Lung (tissue), 14 donors: ENCODE results near the gene CD8B. TPM values are rescaled to one million over a fixed set of nuclear protein-coding genes. Genes with fewer than 3 reads are reported as not detected.
A peak's percentile ranks its signal among the peaks of the same experiment; 100 is the strongest.
"Not testable (repeated sequence)": the region's sequence is repeated elsewhere in the genome, so short reads cannot be mapped to it uniquely, and the experiment has no call there.

Experiments
- ATAC-seq: fragments of 200-7000 bp; cut with Tn5 transposase; one replicate; pipeline ENCODE4 v1.9.1; 2020; ENCODE audit warnings: moderate number of reproducible peaks; ENCODE audit not compliant: insufficient read depth, low FRiP score
- DNase-seq, 3 donors: peaks; one replicate each; pipeline ENCODE4 v3.0.0-alpha.2; 2013 to 2017
- H3K27ac ChIP-seq, 2 donors: one replicate each; pipeline ENCODE4 v1.5.1; 2013; ENCODE audit warnings: mild to moderate bottlenecking in 2 of 2, moderate library complexity in 2 of 2, control low read depth in 1 of 2, inconsistent platforms in 1 of 2, low read depth in 1 of 2, low read length in 1 of 2
- H3K27me3 ChIP-seq, 3 donors: one replicate each; pipeline ENCODE4 v1.5.1; 2013; ENCODE audit warnings: low read length in 2 of 3; ENCODE audit not compliant: control insufficient read depth in 3 of 3, insufficient read depth in 3 of 3
- H3K36me3 ChIP-seq, 4 donors: one replicate each; pipeline ENCODE4 v1.5.1; 2013; ENCODE audit warnings: low read length in 4 of 4, mild to moderate bottlenecking in 1 of 4, moderate library complexity in 1 of 4; ENCODE audit not compliant: control insufficient read depth in 4 of 4, insufficient read depth in 4 of 4
- H3K4me1 ChIP-seq, 5 donors: one replicate each; pipeline ENCODE4 v1.5.1; 2013; ENCODE audit warnings: low read length in 5 of 5, mild to moderate bottlenecking in 2 of 5, moderate library complexity in 1 of 5; ENCODE audit not compliant: control insufficient read depth in 5 of 5, insufficient read depth in 5 of 5
- H3K4me3 ChIP-seq: one replicate; pipeline ENCODE4 v1.5.1; 2013; ENCODE audit warnings: mild to moderate bottlenecking, control low read depth, moderate library complexity
- H3K9ac ChIP-seq, 2 donors: one replicate each; pipeline ENCODE4 v1.5.1; 2013; ENCODE audit warnings: low read length in 2 of 2, control low read depth in 1 of 2; ENCODE audit not compliant: insufficient read depth in 1 of 2
- H3K9me3 ChIP-seq, 4 donors: one replicate each; pipeline ENCODE4 v1.5.1; 2013; ENCODE audit warnings: low read length in 3 of 4, mild to moderate bottlenecking in 1 of 4, moderate library complexity in 1 of 4; ENCODE audit not compliant: control insufficient read depth in 4 of 4, insufficient read depth in 3 of 4
- WGBS, 2 donors: extraction: QIAGEN DNeasy Blood & Tissue Kit; methylation state at CpG; one replicate each; pipeline ENCODE4 v1.1.7; 2013; 5-methylcytosine and 5-hydroxymethylcytosine counted together
- long read RNA-seq, 5 donors: transcript quantifications; one replicate each; lab custom pipeline, GENCODE V29; 2026
- polyA plus RNA-seq, 2 donors: library from polyadenylated mRNA; stranded (reverse); fragments of 200-250 nt; gene quantifications; one replicate each; pipeline ENCODE4 v1.2.1, GENCODE V29; 2013
- total RNA-seq, 2 donors: library from RNA; depleted of rRNA in 1 of 2; stranded (reverse); fragments of >200 nt in 1 of 2; gene quantifications; one replicate each; pipeline ENCODE4 v1.2.1, GENCODE V29; 2014 to 2021
- donor health status: Bipolar disorder and iron deficiency.
- donor health status: healthy.
- donor health status: DM: yes; HTN: yes; CAD: no.

Gene CD8B
- total RNA-seq (under 1 TPM; 0.28 to 0.77 TPM), polyA plus RNA-seq (1 to 10 TPM; 1.5 to 2.1 TPM)
- long read RNA-seq, donor 1 = 0 reads
- long read RNA-seq, donor 2 = 0 reads
- long read RNA-seq, donor 3 = 0 reads
- long read RNA-seq, donor 4 = 0 reads
- long read RNA-seq, donor 5 = 0 reads

GRCh38 chr2:86861628-86862379 is at the start of gene CD8B:
CD8B (minus strand) TSS chr2:86861886; CDS start chr2:86861865, 21 bp downstream.
- ATAC-seq, H3K27ac ChIP-seq, H3K27me3 ChIP-seq, H3K9me3 ChIP-seq, H3K4me1 ChIP-seq, H3K4me3 ChIP-seq, H3K36me3 ChIP-seq, H3K9ac ChIP-seq: not testable (repeated sequence)
- 3 to 4% methylated on average over 32 to 50 of the region's 55 CpGs for WGBS, 2 donors
- DNase-seq = peak in 1 of 3 donors; percentile 7

GRCh38 chr2:86905868-86906267 is 44.2 kb upstream of the CD8B start:
- not testable (repeated sequence) for H3K4me3 ChIP-seq, H3K4me1 ChIP-seq, H3K27ac ChIP-seq, ATAC-seq, H3K27me3 ChIP-seq, DNase-seq, H3K36me3 ChIP-seq, H3K9ac ChIP-seq, H3K9me3 ChIP-seq
- no CpG with 5 or more reads among the region's 1 CpG for WGBS, 2 donors

- not testable (repeated sequence) for H3K9me3 ChIP-seq, H3K4me3 ChIP-seq, H3K9ac ChIP-seq, H3K4me1 ChIP-seq, H3K36me3 ChIP-seq, H3K27ac ChIP-seq, H3K27me3 ChIP-seq, ATAC-seq
- peak; percentile 9 to 20 (median 14) for DNase-seq
- 62 to 79% methylated on average over 4 of the region's 4 CpGs for WGBS, 2 donors
Measured at GRCh38 chr2:86900687-86901086, 39.0 kb upstream of the CD8B start.

- WGBS, 2 donors = no CpG with 5 or more reads among the region's 3 CpGs
- H3K9ac ChIP-seq, H3K4me3 ChIP-seq, H3K4me1 ChIP-seq, H3K27me3 ChIP-seq, H3K9me3 ChIP-seq, ATAC-seq, H3K36me3 ChIP-seq, H3K27ac ChIP-seq, DNase-seq: not testable (repeated sequence)
Measured at GRCh38 chr2:86886026-86886425, 24.3 kb upstream of the CD8B start.

- 67 to 83% methylated on average over 1 of the region's 2 CpGs for WGBS, 2 donors
- DNase-seq, H3K4me3 ChIP-seq, H3K27me3 ChIP-seq, ATAC-seq, H3K36me3 ChIP-seq, H3K27ac ChIP-seq, H3K9ac ChIP-seq, H3K4me1 ChIP-seq, H3K9me3 ChIP-seq: not testable (repeated sequence)
Measured at GRCh38 chr2:86882865-86883264, 21.2 kb upstream of the CD8B start.

- H3K27me3 ChIP-seq, H3K27ac ChIP-seq, H3K4me1 ChIP-seq, H3K9ac ChIP-seq, H3K36me3 ChIP-seq, H3K4me3 ChIP-seq, H3K9me3 ChIP-seq: not testable (repeated sequence)
- 77 to 85% methylated on average over 5 of the region's 5 CpGs for WGBS, 2 donors
- DNase-seq (peak in 2 of 3 donors; percentile 25 to 44), ATAC-seq (peak; percentile 60)
Measured at GRCh38 chr2:86882118-86882665, 20.5 kb upstream of the CD8B start.

GRCh38 chr2:86878986-86879385 is 17.3 kb upstream of the CD8B start:
- ATAC-seq, H3K27ac ChIP-seq, H3K27me3 ChIP-seq, H3K36me3 ChIP-seq, H3K9ac ChIP-seq, H3K4me3 ChIP-seq, H3K4me1 ChIP-seq, H3K9me3 ChIP-seq, DNase-seq: not testable (repeated sequence)
- WGBS, 2 donors = 91 to 95% methylated on average over 1 of the region's 1 CpG

- WGBS, 2 donors = 82 to 95% methylated on average over 1 of the region's 4 CpGs
Measured at GRCh38 chr2:86870941-86871340, 9.3 kb upstream of the CD8B start.

More at GRCh38 chr2:86870941-86871340, 9.3 kb upstream of the CD8B start:
- H3K4me1 ChIP-seq, H3K36me3 ChIP-seq, H3K27ac ChIP-seq, H3K9ac ChIP-seq, ATAC-seq, DNase-seq, H3K4me3 ChIP-seq, H3K9me3 ChIP-seq, H3K27me3 ChIP-seq: not testable (repeated sequence)
